Thyroid gland (tissue), 4 donors: Measurements from ENCODE around the gene PNPLA2. TPM values are rescaled to one million over a fixed set of nuclear protein-coding genes. Genes with fewer than 3 reads are reported as not detected.

Source experiments
- DNase-seq, 2 donors: peaks; one replicate each; pipeline ENCODE4 v3.0.0-alpha.2; 2019
- H3K27ac ChIP-seq, 3 donors: fragments of 200-600 bp; sonication (generic); 1 replicate in 2 of 3; 2 replicates in 1 of 3; pipeline ENCODE4 v1.5.1; 2016 to 2019; ENCODE audit warnings: mild to moderate bottlenecking in 1 of 3, moderate library complexity in 1 of 3
- H3K27me3 ChIP-seq: fragments of 200-600 bp; sonication (generic); one replicate; pipeline ENCODE4 v1.5.1; 2019
- H3K36me3 ChIP-seq, 2 donors: fragments of 200-600 bp; sonication (generic); one replicate each; pipeline ENCODE4 v1.5.1; 2016 to 2019
- H3K4me1 ChIP-seq, 2 donors: fragments of 200-600 bp; sonication (generic); one replicate each; pipeline ENCODE4 v1.5.1; 2017 to 2019
- H3K4me3 ChIP-seq, 3 donors: fragments of 200-600 bp; sonication (generic); replicated peaks in 1 of 3; 1 replicate in 2 of 3; 2 replicates in 1 of 3; pipeline ENCODE4 v1.5.1; 2016; ENCODE audit warnings: mild to moderate bottlenecking in 1 of 3
- H3K9me3 ChIP-seq: fragments of 200-600 bp; sonication (generic); one replicate; pipeline ENCODE4 v1.5.1; 2017
- POLR2A ChIP-seq, 2 donors: fragments of 450-650 bp; IDR thresholded peaks; one replicate each; pipeline ENCODE4 v1.6.1; 2017; ENCODE audit warnings: antibody characterized with exemption in 2 of 2, mild to moderate bottlenecking in 2 of 2, moderate library complexity in 1 of 2
- WGBS, 2 donors: methylation state at CpG; one replicate each; pipeline ENCODE4 v1.1.5; 2017; 5-methylcytosine and 5-hydroxymethylcytosine counted together
- intact Hi-C: fragments of 100-400 bp; cut with DNase I; formaldehyde crosslinking; loops from one replicate; pipeline ENCODE4 v1.15.1; 2023
- small RNA-seq: library from RNA; depleted of rRNA; stranded (forward); fragments of <200 nt; gene quantifications from one replicate; pipeline ENCODE3, GENCODE V24; 2016
- total RNA-seq, 4 donors: library from RNA; depleted of rRNA; stranded (reverse); fragments of >200 nt; gene quantifications; one replicate each; pipeline ENCODE4 v1.2.3, GENCODE V29; 2016
- TF ChIP-seq, protein P1 (sequence below), 6 experiments: fragments of 200-600 bp in 3 of 6; fragments of 450-650 bp in 3 of 6; sonication (generic) in 3 of 6; IDR thresholded peaks; one replicate each; pipeline ENCODE4 v1.5.1; 2016 to 2019; ENCODE audit warnings: antibody characterized with exemption in 6 of 6, mild to moderate bottlenecking in 2 of 6, inconsistent platforms in 1 of 6, moderate library complexity in 1 of 6

PNPLA2 gene
- total RNA-seq, 4 donors from 2014 or later, result 35.8 to 95.0 (median 57.6) TPM

DNA sequence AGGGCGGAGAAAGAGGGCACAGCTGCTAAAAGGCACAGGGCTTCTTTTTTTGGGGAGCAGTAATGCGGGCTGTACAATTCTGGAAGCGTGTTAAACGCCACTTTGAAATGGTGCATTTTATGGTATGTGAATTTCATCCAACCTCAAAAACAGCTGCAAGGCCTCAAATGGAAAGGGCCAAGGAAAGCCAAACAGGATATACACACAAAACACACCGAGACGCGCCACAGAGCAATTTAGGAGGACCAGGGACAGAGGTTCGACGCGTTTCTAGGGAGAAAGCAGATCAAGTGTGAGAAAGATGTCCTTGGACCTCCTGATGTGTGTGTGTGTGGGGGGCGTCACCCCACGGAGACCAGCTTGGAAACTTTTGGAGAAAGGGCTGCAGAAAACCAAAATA, 55.0 kb downstream of the PNPLA2 start:
- intact Hi-C loops, result no loop called here
- TF ChIP-seq POLR2A (IDR thresholded peaks at IDR 0.05), result no peak
- TF ChIP-seq, protein P1, sequence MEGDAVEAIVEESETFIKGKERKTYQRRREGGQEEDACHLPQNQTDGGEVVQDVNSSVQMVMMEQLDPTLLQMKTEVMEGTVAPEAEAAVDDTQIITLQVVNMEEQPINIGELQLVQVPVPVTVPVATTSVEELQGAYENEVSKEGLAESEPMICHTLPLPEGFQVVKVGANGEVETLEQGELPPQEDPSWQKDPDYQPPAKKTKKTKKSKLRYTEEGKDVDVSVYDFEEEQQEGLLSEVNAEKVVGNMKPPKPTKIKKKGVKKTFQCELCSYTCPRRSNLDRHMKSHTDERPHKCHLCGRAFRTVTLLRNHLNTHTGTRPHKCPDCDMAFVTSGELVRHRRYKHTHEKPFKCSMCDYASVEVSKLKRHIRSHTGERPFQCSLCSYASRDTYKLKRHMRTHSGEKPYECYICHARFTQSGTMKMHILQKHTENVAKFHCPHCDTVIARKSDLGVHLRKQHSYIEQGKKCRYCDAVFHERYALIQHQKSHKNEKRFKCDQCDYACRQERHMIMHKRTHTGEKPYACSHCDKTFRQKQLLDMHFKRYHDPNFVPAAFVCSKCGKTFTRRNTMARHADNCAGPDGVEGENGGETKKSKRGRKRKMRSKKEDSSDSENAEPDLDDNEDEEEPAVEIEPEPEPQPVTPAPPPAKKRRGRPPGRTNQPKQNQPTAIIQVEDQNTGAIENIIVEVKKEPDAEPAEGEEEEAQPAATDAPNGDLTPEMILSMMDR (IDR thresholded peaks at IDR 0.05), result no peak
- H3K4me1 ChIP-seq, result no peaks in the 10 kb centered on the region
- H3K9me3 ChIP-seq, result no peaks in the 10 kb centered on the region
- no peaks in the 10 kb centered on the region for H3K27me3 ChIP-seq
- H3K27ac ChIP-seq, result no peak overlapping the region
- 83 to 86% methylated on average over 11 to 12 of the region's 12 CpGs for WGBS, 2 donors
- H3K36me3 ChIP-seq, result no peaks in the 10 kb centered on the region
- no peak for DNase-seq
- H3K4me3 ChIP-seq, result no peak overlapping the region

Small RNA genes lying within 50 kb of the gene (small RNA-seq; reads per million reads assigned to genes)
- gene SNORA52, result not detected

Other genes starting within 250 kb of the PNPLA2 start
- gene PHRF1, start 242.4 kb upstream of the PNPLA2 start, total RNA-seq, result 10 to 100 TPM; 18.3 to 31.0 (median 19.3) TPM
- 10 to 100 TPM; 15.4 to 42.4 (median 29.1) TPM for gene IRF7, start 203.0 kb upstream of the PNPLA2 start, total RNA-seq
- not detected for gene CDHR5, start 194.0 kb upstream of the PNPLA2 start, total RNA-seq
- gene SCT, start 191.7 kb upstream of the PNPLA2 start, total RNA-seq, result not detected
- under 1 TPM in 2 of 4 donors, not detected in 2; 0.88 to 0.89 TPM for gene DRD4, start 181.6 kb upstream of the PNPLA2 start, total RNA-seq
- 100 to 1,000 TPM in 1 of 4 donors, 10 to 100 TPM in 3; 61.8 to 103 (median 87.6) TPM for gene DEAF1, start 123.7 kb upstream of the PNPLA2 start, total RNA-seq
- 100 to 1,000 TPM in 1 of 4 donors, 10 to 100 TPM in 3; 57.3 to 103 (median 67.7) TPM for gene TMEM80, start 123.1 kb upstream of the PNPLA2 start, total RNA-seq
- 100 to 1,000 TPM; 185 to 259 (median 195) TPM for gene EPS8L2, start 112.7 kb upstream of the PNPLA2 start, total RNA-seq
- 100 to 1,000 TPM; 300 to 965 (median 558) TPM for gene TALDO1, start 71.5 kb upstream of the PNPLA2 start, total RNA-seq
- gene GATD1, start 41.4 kb upstream of the PNPLA2 start, total RNA-seq, result 10 to 100 TPM; 27.4 to 47.6 (median 35.5) TPM
- under 1 TPM in 2 of 4 donors, not detected in 2; 0.44 to 0.45 TPM for gene CEND1, start 28.8 kb upstream of the PNPLA2 start, total RNA-seq
- 10 to 100 TPM in 1 of 4 donors, 1 to 10 TPM in 3; 5.1 to 13.1 (median 7.8) TPM for gene SLC25A22, start 20.6 kb upstream of the PNPLA2 start, total RNA-seq
- 10 to 100 TPM; 11.9 to 33.2 (median 16.1) TPM for gene PIDD1, start 13.7 kb upstream of the PNPLA2 start, total RNA-seq
- gene RPLP2, start 8.9 kb upstream of the PNPLA2 start, total RNA-seq, result 100 to 1,000 TPM; 172 to 526 (median 290) TPM
- gene CRACR2B, start 9.0 kb downstream of the PNPLA2 start, total RNA-seq, result 10 to 100 TPM in 2 of 4 donors, 1 to 10 TPM in 2; 4.1 to 21.2 (median 12.3) TPM
- 100 to 1,000 TPM; 135 to 326 (median 298) TPM for gene CD151, start 14.0 kb downstream of the PNPLA2 start, total RNA-seq
- 10 to 100 TPM; 17.9 to 89.2 (median 52.4) TPM for gene POLR2L, start 23.6 kb downstream of the PNPLA2 start, total RNA-seq
- 100 to 1,000 TPM in 2 of 4 donors, 10 to 100 TPM in 2; 86.1 to 127 (median 107) TPM for gene TSPAN4, start 23.9 kb downstream of the PNPLA2 start, total RNA-seq
- gene CHID1, start 91.9 kb downstream of the PNPLA2 start, total RNA-seq, result 100 to 1,000 TPM in 2 of 4 donors, 10 to 100 TPM in 2; 75.0 to 144 (median 93.8) TPM
- gene AP2A2, start 107.0 kb downstream of the PNPLA2 start, total RNA-seq, result 10 to 100 TPM; 37.2 to 67.3 (median 54.1) TPM
- gene MUC6, start 217.8 kb downstream of the PNPLA2 start, total RNA-seq, result not detected